GM19468 (cell line): ENCODE data around the gene SMAD6.

Experiments
- ATAC-seq: cut with Tn5 transposase; IDR thresholded peaks from one replicate; pipeline ENCODE4 v1.9.1; 2021; ENCODE audit warnings: mild to moderate bottlenecking, moderate library complexity, moderate number of reproducible peaks; ENCODE audit not compliant: unreplicated experiment; ENCODE audit errors: extremely low read depth

The SMAD6 gene

DNA sequence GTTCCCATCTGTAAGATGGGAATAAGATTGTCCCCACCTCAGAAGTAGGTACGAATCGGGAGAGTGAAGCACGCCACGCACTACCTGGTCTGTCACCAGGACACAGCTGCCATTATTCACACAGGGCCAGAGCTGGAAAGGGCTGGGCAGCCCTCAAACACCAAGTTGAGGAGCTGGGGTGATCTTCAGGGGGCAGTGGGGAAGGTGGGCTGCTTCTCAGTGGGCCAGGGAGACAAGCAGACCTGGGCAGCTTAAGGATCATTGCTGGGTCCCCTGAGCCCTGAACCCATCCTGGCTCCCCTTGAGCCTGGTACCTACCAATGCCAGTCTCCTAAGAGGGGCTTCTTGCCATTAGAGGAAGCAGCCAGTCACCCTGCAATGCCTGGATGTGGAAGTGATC lies 82.1 kb downstream of the SMAD6 start:
- ATAC-seq = no peak

DNA sequence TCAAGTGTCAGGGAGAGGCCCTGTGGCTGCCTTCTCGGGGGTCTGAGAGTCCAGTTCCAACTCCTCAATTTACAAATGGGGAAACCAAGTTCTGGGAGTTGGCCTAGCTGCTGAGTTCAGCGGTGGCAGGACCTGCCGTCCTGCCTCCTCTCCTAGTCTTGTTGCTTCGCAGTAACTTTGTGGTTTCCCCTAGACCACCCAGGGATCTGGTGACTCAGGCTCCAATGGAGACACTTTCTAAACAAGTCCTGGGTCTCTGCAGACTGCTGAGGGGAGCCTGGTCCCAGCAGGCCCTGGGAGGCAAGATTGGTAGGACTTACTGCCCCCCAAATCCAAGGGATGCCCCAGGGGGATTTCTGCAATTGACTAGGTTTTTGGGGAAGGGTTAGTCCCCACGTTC lies 83.6 kb downstream of the SMAD6 start:
- no peak for ATAC-seq

GRCh38 chr15:66786222-66786621 lies 84.2 kb downstream of the SMAD6 start:
- ATAC-seq = no peak

GRCh38 chr15:66786708-66787488 lies 84.9 kb downstream of the SMAD6 start:
- no peak for ATAC-seq

- ATAC-seq = no peak
Observed at GRCh38 chr15:66787489-66787871, 85.4 kb downstream of the SMAD6 start.

- no peak for ATAC-seq
Observed at GRCh38 chr15:66788024-66788423, 86.0 kb downstream of the SMAD6 start.

- ATAC-seq = no peak
Observed at GRCh38 chr15:66789029-66790025, 87.3 kb downstream of the SMAD6 start.

- no peak for ATAC-seq
Observed at GRCh38 chr15:66795851-66796250, 93.8 kb downstream of the SMAD6 start.

GRCh38 chr15:66796343-66796742 lies 94.3 kb downstream of the SMAD6 start:
- no peak for ATAC-seq

DNA sequence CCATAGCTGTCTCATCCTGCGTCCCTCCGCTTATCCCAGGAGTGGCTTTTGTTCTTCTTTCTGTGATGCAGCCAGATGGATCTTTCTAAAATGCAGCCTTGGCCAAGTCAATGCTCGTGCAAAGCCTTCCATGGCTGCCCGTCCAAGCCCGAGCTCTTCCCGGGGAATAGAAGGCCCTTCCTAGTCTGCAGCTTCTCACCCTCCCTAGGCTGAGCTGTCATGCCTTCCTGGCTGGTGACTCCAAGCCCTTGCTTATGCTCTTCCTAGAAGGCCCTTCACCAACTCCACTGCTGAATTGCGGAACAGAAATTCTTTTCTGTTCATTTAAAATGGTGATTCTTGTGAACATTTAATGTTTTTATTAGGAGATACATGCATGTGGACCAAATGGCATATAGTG lies 95.9 kb downstream of the SMAD6 start:
- no peak for ATAC-seq

DNA sequence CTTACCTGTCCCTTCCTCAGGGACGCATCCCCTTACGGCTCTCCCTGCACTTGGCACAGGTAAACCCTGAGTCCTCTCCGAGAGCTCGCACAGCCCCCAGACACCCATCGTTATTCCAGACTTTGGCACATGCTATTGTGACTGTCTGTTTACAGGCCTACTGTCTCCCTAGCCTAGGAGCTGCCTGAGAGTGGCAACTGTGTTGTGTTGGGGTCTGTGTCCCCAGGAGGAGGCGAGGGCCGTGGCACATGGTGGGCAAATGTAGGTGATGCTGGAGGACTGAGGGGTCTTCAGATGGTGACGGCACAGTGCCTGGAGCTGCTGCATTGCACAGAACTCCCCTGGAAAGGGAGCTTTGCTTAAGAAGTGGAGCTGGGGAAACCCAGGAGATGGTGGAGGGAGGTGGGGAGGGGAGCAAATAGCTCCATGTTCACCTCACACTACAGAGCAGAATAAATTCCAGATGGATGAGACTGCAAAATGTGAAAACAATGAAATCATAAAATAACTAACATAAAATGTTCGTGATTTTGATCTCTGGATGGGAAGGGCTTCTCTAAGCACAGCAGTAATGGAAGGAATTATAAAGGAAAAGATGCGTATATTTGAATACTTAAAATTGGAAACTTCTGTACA lies 96.5 kb downstream of the SMAD6 start:
- ATAC-seq = no peak

GRCh38 chr15:66799242-66799641 lies 97.2 kb downstream of the SMAD6 start:
- no peak for ATAC-seq

GRCh38 chr15:66800584-66801235 lies 98.7 kb downstream of the SMAD6 start:
- ATAC-seq = no peak

DNA sequence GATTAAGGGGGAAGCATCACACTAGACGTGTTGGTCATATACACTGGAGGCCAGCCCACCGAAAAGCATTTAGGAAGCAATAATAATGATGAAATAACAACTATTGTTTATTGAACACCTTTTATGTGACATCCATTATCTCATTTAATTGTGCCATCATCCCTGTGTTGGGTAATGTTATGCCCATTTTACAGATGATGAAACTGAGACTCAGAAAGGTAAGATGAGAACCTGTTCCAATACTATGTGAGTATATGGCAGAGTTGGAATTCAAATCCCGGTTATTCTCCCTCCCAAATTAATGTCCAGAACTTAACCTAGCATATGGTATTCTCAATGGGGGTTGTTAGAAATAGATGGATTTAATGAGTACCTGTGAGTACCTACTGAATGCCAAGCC lies 99.2 kb downstream of the SMAD6 start:
- no peak for ATAC-seq

DNA sequence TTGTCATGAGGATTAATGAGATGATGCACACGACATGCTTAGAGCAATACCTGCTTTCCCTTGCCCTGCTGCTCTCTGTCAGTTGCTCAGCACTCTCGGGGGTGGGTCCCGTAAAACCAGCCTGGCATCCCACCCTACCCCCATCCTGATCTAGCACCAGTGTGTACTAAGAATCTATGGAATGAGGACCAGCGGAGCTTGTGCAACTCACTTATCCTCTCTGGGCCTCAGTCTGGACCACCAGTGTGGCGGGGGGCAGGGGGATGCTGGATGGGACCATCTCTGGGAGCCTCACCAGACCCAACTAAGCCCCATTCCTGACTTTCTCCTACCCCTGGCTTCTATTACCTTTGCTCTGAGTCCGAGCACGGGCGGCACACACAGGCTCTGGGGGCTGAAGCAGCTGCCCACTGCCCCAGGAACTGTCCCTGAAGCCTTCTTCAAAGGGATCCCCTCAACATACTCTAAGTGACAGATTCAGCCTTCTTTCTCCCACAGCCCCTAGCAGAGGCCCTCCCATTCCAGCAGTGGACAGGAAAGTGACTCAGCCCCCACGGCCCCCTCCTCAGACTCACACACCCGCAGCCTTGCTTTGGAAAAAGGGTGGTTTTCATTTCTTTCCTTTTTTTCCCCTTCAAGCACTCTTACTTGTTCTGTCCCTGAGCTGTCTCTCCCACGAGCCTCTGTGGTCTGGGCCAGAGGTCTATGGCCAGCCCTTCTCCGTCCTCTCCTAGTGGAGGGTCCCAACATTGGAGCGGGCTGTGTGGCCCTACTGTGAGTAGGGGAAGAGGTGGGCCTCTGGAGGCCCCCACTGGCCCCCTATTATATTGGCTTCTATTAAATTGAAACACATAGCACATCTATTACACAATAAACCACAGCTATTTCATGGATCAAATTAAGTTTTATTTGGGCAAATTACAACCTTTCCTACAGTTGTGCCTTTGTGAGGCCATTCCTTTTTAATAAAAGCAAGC lies 100.3 kb downstream of the SMAD6 start:
- no peak for ATAC-seq

DNA sequence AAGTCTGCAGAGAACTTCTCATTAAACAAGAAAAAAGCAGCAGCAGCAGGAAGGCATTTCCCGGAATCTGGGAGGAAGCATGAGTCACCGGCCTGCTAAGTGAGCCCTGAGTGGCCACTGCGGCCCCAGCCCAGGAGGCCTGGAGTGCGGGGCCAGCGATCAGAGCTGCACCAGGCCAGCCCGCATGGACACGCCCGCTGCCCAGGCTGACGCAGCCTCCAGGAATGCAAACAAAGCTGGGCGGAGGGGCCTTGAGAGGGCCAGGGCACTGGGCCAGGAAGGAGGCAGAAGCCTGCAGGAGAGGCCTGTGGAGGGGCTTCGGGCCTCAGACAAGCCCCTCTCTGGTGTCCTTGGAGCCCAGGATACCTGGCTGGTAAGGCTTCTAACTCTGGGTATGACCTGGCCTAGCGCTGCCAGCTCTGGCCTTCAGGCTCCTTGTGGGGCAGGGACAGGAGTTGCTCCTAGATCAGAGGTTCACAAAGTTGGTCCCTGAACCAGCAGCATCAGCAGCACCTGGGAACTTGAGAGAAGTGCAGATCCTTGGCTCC lies 101.2 kb downstream of the SMAD6 start:
- ATAC-seq = no peak

GRCh38 chr15:66803749-66804148 lies 101.7 kb downstream of the SMAD6 start:
- no peak for ATAC-seq

DNA sequence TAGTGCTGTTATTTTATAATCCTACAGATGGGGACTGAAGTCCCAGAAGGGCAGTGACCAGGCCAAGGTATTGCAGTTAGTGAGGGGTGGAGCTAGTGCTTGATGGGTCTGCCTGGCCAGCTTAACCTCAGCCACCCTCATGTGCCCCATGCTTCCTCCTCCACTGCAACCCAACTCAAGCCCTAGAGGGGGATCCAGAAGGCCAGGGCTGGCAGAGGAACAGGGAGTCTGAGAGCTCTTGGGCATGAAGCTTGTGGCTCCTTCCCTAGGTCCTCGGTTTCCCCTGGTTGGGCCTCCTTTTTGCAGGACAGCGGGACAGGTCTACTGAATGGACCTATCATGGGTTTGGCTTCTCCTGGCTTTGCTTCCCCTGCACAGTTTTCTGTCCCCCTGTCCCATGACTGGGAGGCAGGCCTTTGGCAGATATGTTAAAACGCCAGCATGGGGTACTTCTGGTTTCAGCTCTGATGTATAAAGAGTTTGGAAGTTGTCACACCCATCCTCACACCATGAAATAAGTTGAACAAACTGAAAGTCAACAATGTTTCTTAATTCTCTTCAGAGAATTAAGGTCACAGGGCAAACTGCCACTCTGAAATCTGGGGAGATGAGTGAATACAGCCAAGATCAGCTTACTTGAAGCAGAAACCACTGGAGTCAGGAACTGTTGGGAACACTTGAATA lies 103.3 kb downstream of the SMAD6 start:
- ATAC-seq = no peak
